ENCODE data around the gene STIM1. TPM values are rescaled to one million over a fixed set of nuclear protein-coding genes. Genes with fewer than 3 reads are reported as not detected.

The STIM1 gene
- total RNA-seq, 1 experiment from 2014 or later: 18.0 TPM

DNA sequence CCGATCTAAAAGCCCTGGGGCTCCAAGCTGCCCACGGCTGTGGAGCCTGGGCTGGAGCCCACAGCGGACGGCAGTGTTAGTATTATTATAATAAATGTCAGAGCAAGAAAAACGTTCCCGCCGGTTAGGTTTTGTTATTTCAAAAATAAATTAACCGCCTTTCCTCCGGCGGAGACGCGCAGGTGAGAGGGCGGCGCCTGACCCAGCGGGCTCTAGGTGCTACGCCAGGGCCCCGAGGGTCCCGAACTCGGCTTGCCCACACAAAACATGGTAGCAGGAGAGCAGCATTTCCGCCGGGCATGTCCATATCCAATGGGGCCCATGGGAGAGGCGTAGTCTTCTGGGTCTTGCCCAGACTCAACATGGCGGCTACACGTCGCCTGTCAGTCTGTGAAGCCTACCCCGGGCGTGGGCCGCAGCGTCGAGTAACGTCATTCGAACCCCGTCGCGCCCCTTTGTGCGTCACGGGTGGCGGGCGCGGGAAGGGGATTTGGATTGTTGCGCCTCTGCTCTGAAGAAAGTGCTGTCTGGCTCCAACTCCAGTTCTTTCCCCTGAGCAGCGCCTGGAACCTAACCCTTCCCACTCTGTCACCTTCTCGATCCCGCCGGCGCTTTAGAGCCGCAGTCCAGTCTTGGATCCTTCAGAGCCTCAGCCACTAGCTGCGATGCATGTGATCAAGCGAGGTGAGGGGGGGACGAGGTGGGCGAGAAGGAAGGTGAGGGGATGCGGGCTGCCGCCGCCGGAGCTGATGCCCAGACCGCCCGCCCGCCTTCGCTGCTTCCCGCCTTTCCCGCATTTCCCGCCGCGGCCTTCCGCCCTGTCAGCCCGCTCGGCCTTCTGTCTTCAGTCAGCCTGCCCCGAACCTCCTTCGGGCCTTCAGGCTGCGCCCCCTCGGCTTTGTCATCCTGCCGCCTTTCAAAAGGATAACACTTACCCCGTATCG, 239.2 kb downstream of the STIM1 start, which contains the start of gene RRM1:
TSS of gene RRM1 (plus strand) at position 452 of the 944 bp plus-strand sequence. CDS start at position 666, 214 bp downstream.
- no peaks in the 10 kb centered on the region for H3K9me3 Mint-ChIP-seq
- POLR2A ChIA-PET: no interaction called here
- peak within 1 kb of the TSS; percentile 86 for H3K4me3 Mint-ChIP-seq
- DNase-seq (ENCODE audit: low spot score) (peak; percentile 95), ATAC-seq (peak; percentile 98)
- peaks cover 25% of the 10 kb centered on the region for H3K4me1 Mint-ChIP-seq
- CTCF ChIA-PET: interaction anchor here (0.9 to 1.3 kb wide), 2 partner anchors 239 to 240 kb away, joined by 3 to 7 read pairs; partner anchors contain the start of gene STIM1
- H3K27ac Mint-ChIP-seq: peak within 1 kb of the TSS; percentile 90
- peaks cover 3% of the 10 kb centered on the region; the same call in 1 of the 2 replicates for H3K36me3 Mint-ChIP-seq
- H3K27me3 Mint-ChIP-seq (ENCODE audit: low read depth): no peaks in the 10 kb centered on the region
- TF ChIP-seq, protein P1, sequence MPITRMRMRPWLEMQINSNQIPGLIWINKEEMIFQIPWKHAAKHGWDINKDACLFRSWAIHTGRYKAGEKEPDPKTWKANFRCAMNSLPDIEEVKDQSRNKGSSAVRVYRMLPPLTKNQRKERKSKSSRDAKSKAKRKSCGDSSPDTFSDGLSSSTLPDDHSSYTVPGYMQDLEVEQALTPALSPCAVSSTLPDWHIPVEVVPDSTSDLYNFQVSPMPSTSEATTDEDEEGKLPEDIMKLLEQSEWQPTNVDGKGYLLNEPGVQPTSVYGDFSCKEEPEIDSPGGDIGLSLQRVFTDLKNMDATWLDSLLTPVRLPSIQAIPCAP (CRISPR knock-in tag; IDR thresholded peaks at IDR 0.05): no peak
- TF ChIP-seq FOXK1 (CRISPR knock-in tag; IDR thresholded peaks at IDR 0.05) (peak; percentile 95), AFF4 (CRISPR knock-in tag; IDR thresholded peaks at IDR 0.05; ENCODE audit: borderline replicate concordance) (no peak), SOX15 (CRISPR knock-in tag; IDR thresholded peaks at IDR 0.05) (no peak), ZNF396 (CRISPR knock-in tag; IDR thresholded peaks at IDR 0.05; ENCODE audit: borderline replicate concordance) (no peak), ZMAT4 (CRISPR knock-in tag; IDR thresholded peaks at IDR 0.05) (no peak), GTF2I (CRISPR knock-in tag; conservative IDR thresholded peaks at IDR 0.05) (no peak), GRHL2 (CRISPR knock-in tag; IDR thresholded peaks at IDR 0.05; ENCODE audit: insufficient replicate concordance, severe bottlenecking) (no peak), SMAD4 (CRISPR knock-in tag; IDR thresholded peaks at IDR 0.05) (no peak; the same call in 1 of the 2 replicates), AR (CRISPR knock-in tag; IDR thresholded peaks at IDR 0.05) (no peak), CREM (CRISPR knock-in tag; IDR thresholded peaks at IDR 0.05) (peak; percentile 100), PRDM15 (CRISPR knock-in tag; IDR thresholded peaks at IDR 0.05) (no peak), ZNF138 (CRISPR knock-in tag; conservative IDR thresholded peaks at IDR 0.05) (no peak), ZBTB21 (CRISPR knock-in tag; IDR thresholded peaks at IDR 0.05; ENCODE audit: borderline replicate concordance) (peak; percentile 99), NFATC4 (CRISPR knock-in tag; IDR thresholded peaks at IDR 0.05) (no peak), TEAD4 (CRISPR knock-in tag; IDR thresholded peaks at IDR 0.05) (no peak), PREB (CRISPR knock-in tag; IDR thresholded peaks at IDR 0.05; ENCODE audit: borderline replicate concordance) (no peak)
- TF ChIP-seq, protein P2, sequence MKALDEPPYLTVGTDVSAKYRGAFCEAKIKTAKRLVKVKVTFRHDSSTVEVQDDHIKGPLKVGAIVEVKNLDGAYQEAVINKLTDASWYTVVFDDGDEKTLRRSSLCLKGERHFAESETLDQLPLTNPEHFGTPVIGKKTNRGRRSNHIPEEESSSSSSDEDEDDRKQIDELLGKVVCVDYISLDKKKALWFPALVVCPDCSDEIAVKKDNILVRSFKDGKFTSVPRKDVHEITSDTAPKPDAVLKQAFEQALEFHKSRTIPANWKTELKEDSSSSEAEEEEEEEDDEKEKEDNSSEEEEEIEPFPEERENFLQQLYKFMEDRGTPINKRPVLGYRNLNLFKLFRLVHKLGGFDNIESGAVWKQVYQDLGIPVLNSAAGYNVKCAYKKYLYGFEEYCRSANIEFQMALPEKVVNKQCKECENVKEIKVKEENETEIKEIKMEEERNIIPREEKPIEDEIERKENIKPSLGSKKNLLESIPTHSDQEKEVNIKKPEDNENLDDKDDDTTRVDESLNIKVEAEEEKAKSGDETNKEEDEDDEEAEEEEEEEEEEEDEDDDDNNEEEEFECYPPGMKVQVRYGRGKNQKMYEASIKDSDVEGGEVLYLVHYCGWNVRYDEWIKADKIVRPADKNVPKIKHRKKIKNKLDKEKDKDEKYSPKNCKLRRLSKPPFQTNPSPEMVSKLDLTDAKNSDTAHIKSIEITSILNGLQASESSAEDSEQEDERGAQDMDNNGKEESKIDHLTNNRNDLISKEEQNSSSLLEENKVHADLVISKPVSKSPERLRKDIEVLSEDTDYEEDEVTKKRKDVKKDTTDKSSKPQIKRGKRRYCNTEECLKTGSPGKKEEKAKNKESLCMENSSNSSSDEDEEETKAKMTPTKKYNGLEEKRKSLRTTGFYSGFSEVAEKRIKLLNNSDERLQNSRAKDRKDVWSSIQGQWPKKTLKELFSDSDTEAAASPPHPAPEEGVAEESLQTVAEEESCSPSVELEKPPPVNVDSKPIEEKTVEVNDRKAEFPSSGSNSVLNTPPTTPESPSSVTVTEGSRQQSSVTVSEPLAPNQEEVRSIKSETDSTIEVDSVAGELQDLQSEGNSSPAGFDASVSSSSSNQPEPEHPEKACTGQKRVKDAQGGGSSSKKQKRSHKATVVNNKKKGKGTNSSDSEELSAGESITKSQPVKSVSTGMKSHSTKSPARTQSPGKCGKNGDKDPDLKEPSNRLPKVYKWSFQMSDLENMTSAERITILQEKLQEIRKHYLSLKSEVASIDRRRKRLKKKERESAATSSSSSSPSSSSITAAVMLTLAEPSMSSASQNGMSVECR (CRISPR knock-in tag; IDR thresholded peaks at IDR 0.05; ENCODE audit: borderline replicate concordance): peak; percentile 51; the same call in 1 of the 2 replicates

Data from WTC11 (cell line).